GM04503 (cell line): Measurements from ENCODE around the gene STK32C.

ENCODE experiments used
- DNase-seq: peaks from one replicate; pipeline ENCODE4 v3.0.0-alpha.2; 2012; ENCODE audit warnings: low read depth

STK32C gene

GRCh38 chr10:132184816-132185593 is 122.7 kb downstream of the STK32C start:
- no peak for DNase-seq

- DNase-seq, result no peak
Observed at GRCh38 chr10:132183046-132183445, 124.7 kb downstream of the STK32C start.

- no peak for DNase-seq
Observed at GRCh38 chr10:132182591-132182990, 125.2 kb downstream of the STK32C start.

- DNase-seq, result no peak
Observed at GRCh38 chr10:132181691-132182425, 125.9 kb downstream of the STK32C start.

GRCh38 chr10:132180736-132181135 is 127.0 kb downstream of the STK32C start:
- no peak for DNase-seq

- no peak for DNase-seq
Observed at GRCh38 chr10:132179551-132180392, 128.0 kb downstream of the STK32C start.

GRCh38 chr10:132178672-132179545 is 128.8 kb downstream of the STK32C start:
- DNase-seq, result no peak

- DNase-seq, result no peak
Observed at GRCh38 chr10:132178046-132178445, 129.7 kb downstream of the STK32C start.

- no peak for DNase-seq
Observed at GRCh38 chr10:132176623-132177500, 130.9 kb downstream of the STK32C start.

GRCh38 chr10:132175907-132176581 is 131.7 kb downstream of the STK32C start:
- no peak for DNase-seq

GRCh38 chr10:132175408-132175807 is 132.3 kb downstream of the STK32C start:
- DNase-seq, result no peak

GRCh38 chr10:132174237-132174636 is 133.5 kb downstream of the STK32C start:
- DNase-seq, result no peak

GRCh38 chr10:132173185-132173584 is 134.6 kb downstream of the STK32C start:
- no peak for DNase-seq

GRCh38 chr10:132172091-132173066 is 135.4 kb downstream of the STK32C start:
- no peak for DNase-seq

- DNase-seq, result no peak
Observed at GRCh38 chr10:132170561-132171361, 137.0 kb downstream of the STK32C start.

GRCh38 chr10:132169766-132170560 is 137.8 kb downstream of the STK32C start:
- DNase-seq, result no peak
